GM23338 (cell line): Measurements from ENCODE around the gene ADGRV1. TPM values are rescaled to one million over a fixed set of nuclear protein-coding genes. Genes with fewer than 3 reads are reported as not detected.

Experiments
- ATAC-seq: fragments of 200-7000 bp; cut with Tn5 transposase; 3 replicates; pipeline ENCODE4 v1.9.1; 2020
- DNase-seq: peaks from one replicate; pipeline ENCODE4 v3.0.0-alpha.2; 2015; ENCODE audit warnings: low spot score
- H2AFZ ChIP-seq: fragments of 200-600 bp; sonication (generic); 2 replicates; pipeline ENCODE4 v1.8.0; 2016; ENCODE audit warnings: antibody characterized with exemption, mild to moderate bottlenecking, moderate library complexity
- H3F3A ChIP-seq: fragments of 200-600 bp; sonication (generic); replicated peaks from 2 replicates; pipeline ENCODE4 v1.8.0; 2017; ENCODE audit warnings: antibody characterized with exemption, mixed run types, low read depth
- H3K27ac ChIP-seq: fragments of 200-600 bp; sonication (generic); 2 replicates; pipeline ENCODE4 v1.6.1; 2016; ENCODE audit warnings: low read depth
- H3K27me3 ChIP-seq: fragments of 200-600 bp; sonication (generic); 2 replicates; pipeline ENCODE4 v1.8.0; 2016; ENCODE audit warnings: mild to moderate bottlenecking, mixed run types, moderate library complexity; ENCODE audit not compliant: insufficient read depth
- H3K36me3 ChIP-seq: fragments of 200-600 bp; sonication (generic); 2 replicates; pipeline ENCODE4 v1.8.0; 2016; ENCODE audit warnings: mild to moderate bottlenecking; ENCODE audit not compliant: insufficient read depth
- H3K4me1 ChIP-seq: fragments of 200-600 bp; sonication (generic); 2 replicates; pipeline ENCODE4 v1.8.0; 2016; ENCODE audit warnings: mild to moderate bottlenecking, moderate library complexity; ENCODE audit not compliant: insufficient read depth
- H3K4me2 ChIP-seq: fragments of 200-600 bp; sonication (generic); 2 replicates; pipeline ENCODE4 v1.7.1; 2017; ENCODE audit warnings: mixed run types
- H3K4me3 ChIP-seq: fragments of 200-600 bp; sonication (generic); 2 replicates; pipeline ENCODE4 v1.6.1; 2016; ENCODE audit warnings: mixed run types
- H3K79me2 ChIP-seq: fragments of 200-600 bp; sonication (generic); replicated peaks from 2 replicates; pipeline ENCODE4 v1.8.0; 2017; ENCODE audit warnings: mild to moderate bottlenecking; ENCODE audit not compliant: insufficient read depth
- H3K9me2 ChIP-seq: fragments of 200-600 bp; sonication (generic); 2 replicates; pipeline ENCODE4 v1.8.0; 2017; ENCODE audit not compliant: insufficient read depth
- H4K20me1 ChIP-seq: fragments of 200-600 bp; sonication (generic); replicated peaks from 2 replicates; pipeline ENCODE4 v1.8.0; 2017; ENCODE audit warnings: mild to moderate bottlenecking; ENCODE audit not compliant: insufficient read depth
- H3K27ac Mint-ChIP-seq: 2 replicates; pipeline ENCODE4 v1.8.0; 2020; ENCODE audit warnings: inconsistent platforms, mild to moderate bottlenecking, moderate library complexity, mixed read lengths
- H3K27me3 Mint-ChIP-seq: 3 replicates; pipeline ENCODE4 v1.8.0; 2022; ENCODE audit warnings: low read depth, mild to moderate bottlenecking, moderate library complexity, mixed read lengths, inconsistent platforms; ENCODE audit not compliant: insufficient read depth, poor library complexity
- H3K36me3 Mint-ChIP-seq: 3 replicates; pipeline ENCODE4 v1.8.0; 2021; ENCODE audit warnings: low read depth, mild to moderate bottlenecking, inconsistent platforms, moderate library complexity, mixed read lengths
- H3K4me1 Mint-ChIP-seq: 3 replicates; pipeline ENCODE4 v1.8.0; 2020; ENCODE audit warnings: mild to moderate bottlenecking, inconsistent platforms, mixed read lengths
- H3K4me3 Mint-ChIP-seq: 3 replicates; pipeline ENCODE4 v1.8.0; 2021; ENCODE audit warnings: moderate library complexity, mild to moderate bottlenecking, inconsistent platforms, mixed read lengths
- H3K9me3 Mint-ChIP-seq: 3 replicates; pipeline ENCODE4 v1.8.0; 2020; ENCODE audit warnings: moderate library complexity, mild to moderate bottlenecking, inconsistent platforms, mixed read lengths
- CREB1 ChIP-seq: fragments of 250-450 bp; sonication (Bioruptor Pico); IDR thresholded peaks from 2 replicates; pipeline ENCODE4 v1.5.0; 2020; ENCODE audit warnings: low read depth, mild to moderate bottlenecking, moderate library complexity
- CTCF ChIP-seq, 2 experiments: fragments of 200-600 bp in 1 of 2; sonication (generic) in 1 of 2; conservative IDR thresholded peaks; 2 replicates each; pipeline versions ENCODE4 v1.5.1 to v1.6.1; 2016 to 2017; ENCODE audit warnings: antibody characterized with exemption in 2 of 2, low read depth in 2 of 2, mild to moderate bottlenecking in 2 of 2, moderate library complexity in 1 of 2
- EZH2 ChIP-seq: fragments of 200-600 bp; sonication (generic); IDR thresholded peaks from one replicate; pipeline ENCODE4 v1.8.0; 2017; ENCODE audit warnings: antibody characterized with exemption, mild to moderate bottlenecking, low read depth; ENCODE audit not compliant: unreplicated experiment
- EZH2phosphoT487 ChIP-seq: fragments of 200-600 bp; sonication (generic); IDR thresholded peaks from one replicate; pipeline ENCODE4 v1.8.1; 2018; ENCODE audit warnings: antibody characterized with exemption; ENCODE audit not compliant: unreplicated experiment
- NANOG ChIP-seq: IDR thresholded peaks from 2 replicates; pipeline ENCODE4 v1.6.1; 2016; ENCODE audit warnings: antibody characterized with exemption, borderline replicate concordance
- POLR2AphosphoS5 ChIP-seq: IDR thresholded peaks from 2 replicates; pipeline ENCODE4 v1.6.1; 2016; ENCODE audit warnings: antibody characterized with exemption, low read depth
- ZNF331 ChIP-seq: fragments of 250-450 bp; sonication (Bioruptor Pico); IDR thresholded peaks from 2 replicates; pipeline ENCODE4 v1.5.0; 2020; ENCODE audit warnings: low read depth, mild to moderate bottlenecking, moderate library complexity
- ZNF462 ChIP-seq: fragments of 250-450 bp; sonication (Bioruptor Pico); IDR thresholded peaks from 2 replicates; pipeline ENCODE4 v1.5.0; 2020; ENCODE audit warnings: mild to moderate bottlenecking, moderate library complexity
- polyA plus RNA-seq: library from polyadenylated mRNA; unstranded; fragments of >200 nt; fragmentation: Nextera tagmentation; extraction: Ambion mirVana; gene quantifications from 2 replicates; pipeline ENCODE4 v1.2.1, GENCODE V29; 2016
- total RNA-seq: library from RNA; depleted of rRNA; stranded (reverse); fragments of >200 nt; shearing (Covaris generic); gene quantifications from 2 replicates; pipeline ENCODE4 v1.2.3, GENCODE V29; 2014

Gene ADGRV1
- total and polyA plus RNA-seq, 2 experiments from 2014 or later = 46.1 to 149 TPM

- TF ChIP-seq NANOG = no peak
- no peak for TF ChIP-seq CREB1 (CRISPR knock-in tag)
- TF ChIP-seq POLR2AphosphoS5 = no peak
- no peak for TF ChIP-seq CTCF (conservative IDR thresholded peaks at IDR 0.05; ENCODE audit: low read depth in 2 of 2)
- TF ChIP-seq EZH2 = no peak
Measured at GRCh38 chr5:90955001-90955635, 396.5 kb downstream of the ADGRV1 start (continued).

GRCh38 chr5:90956511-90957097, 398.0 kb downstream of the ADGRV1 start:
- no peaks in the 10 kb centered on the region for H3F3A ChIP-seq
- Mint-ChIP-seq H3K27ac (no peak overlapping the region), H3K36me3 (no peaks in the 10 kb centered on the region), H3K4me1 (no peaks in the 10 kb centered on the region), H3K27me3 (no peaks in the 10 kb centered on the region), H3K4me3 (no peak overlapping the region), H3K9me3 (no peaks in the 10 kb centered on the region)
- TF ChIP-seq ZNF462 (CRISPR knock-in tag) = no peak
- no peak for TF ChIP-seq ZNF331
- TF ChIP-seq EZH2phosphoT487 = no peak
- no peaks in the 10 kb centered on the region for H3K79me2 ChIP-seq
- ATAC-seq (no peak), DNase-seq (no peak)
- H3K4me1 ChIP-seq = peaks cover 2% of the 10 kb centered on the region; the same call in 1 of the 2 replicates
- no peak overlapping the region for H3K4me2 ChIP-seq
- H3K27ac ChIP-seq = no peak overlapping the region
- no peaks in the 10 kb centered on the region for H3K27me3 ChIP-seq
- no peaks in the 10 kb centered on the region for H3K9me2 ChIP-seq
- H3K36me3 ChIP-seq = no peaks in the 10 kb centered on the region
- no peak overlapping the region for H2AFZ ChIP-seq
- H3K4me3 ChIP-seq = no peak overlapping the region
- H4K20me1 ChIP-seq = 0 out of 2 replicates have a peak, but pooled peaks cover 2% of the 10 kb centered on the region
